DMS79 treated with DMSO at 0.1 percent for 48 hours (cell line): ENCODE results near the gene CTNNA3.

ENCODE experiments used
- DNase-seq: peaks from one replicate; lab custom pipeline; 2025; lab: John Stamatoyannopoulos, UW

Gene CTNNA3

DNA sequence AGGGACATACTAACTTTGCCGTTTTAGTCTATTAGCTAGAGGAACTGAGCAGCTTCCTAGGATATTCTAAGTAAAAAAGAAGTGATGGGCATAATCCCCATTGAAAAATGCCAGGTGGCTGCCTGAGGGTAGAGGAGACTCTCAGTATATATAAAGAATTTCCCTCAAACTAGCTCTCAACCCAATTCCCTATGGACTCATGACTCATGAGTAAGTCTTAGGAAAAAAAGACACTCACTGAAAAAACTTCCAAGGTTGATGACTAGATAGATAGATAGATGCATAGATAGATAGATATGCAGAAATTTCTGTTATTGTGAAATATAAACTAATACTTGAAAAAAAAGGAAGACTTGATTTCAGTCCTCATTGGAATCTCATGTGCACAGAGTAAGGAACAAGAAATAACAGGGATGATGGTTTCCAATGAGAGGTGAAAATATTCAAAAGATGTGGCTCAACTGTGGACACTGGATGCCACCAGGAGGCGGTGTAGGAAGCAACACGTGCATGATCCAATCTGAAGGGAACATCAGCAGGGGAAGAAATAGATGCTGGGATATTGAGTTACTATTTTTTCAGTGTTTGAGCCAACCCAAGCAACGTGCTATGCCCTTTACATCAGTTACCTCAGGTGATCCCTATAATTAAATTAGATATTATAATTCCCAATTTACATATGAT lies 1481.1 kb downstream of the CTNNA3 start:
- no peak for DNase-seq

DNA sequence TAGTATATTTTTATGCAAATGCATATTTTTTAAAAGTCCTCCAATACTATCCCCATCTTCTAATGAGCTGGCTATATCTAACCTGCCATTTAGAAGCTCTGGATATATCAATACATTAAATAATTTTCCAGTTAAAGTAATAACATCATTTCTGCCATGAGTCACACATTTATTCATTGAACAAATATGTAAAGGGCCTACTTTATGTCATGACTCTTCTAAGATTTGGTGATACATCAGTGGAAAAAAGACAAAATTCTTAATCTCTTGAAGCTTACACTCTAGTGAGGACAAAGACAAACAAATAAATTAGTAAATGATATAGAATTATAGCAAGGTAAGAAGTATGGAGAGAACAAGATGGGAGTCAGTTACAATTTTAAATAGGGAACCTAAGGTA lies 1487.0 kb downstream of the CTNNA3 start:
- DNase-seq, result no peak

DNA sequence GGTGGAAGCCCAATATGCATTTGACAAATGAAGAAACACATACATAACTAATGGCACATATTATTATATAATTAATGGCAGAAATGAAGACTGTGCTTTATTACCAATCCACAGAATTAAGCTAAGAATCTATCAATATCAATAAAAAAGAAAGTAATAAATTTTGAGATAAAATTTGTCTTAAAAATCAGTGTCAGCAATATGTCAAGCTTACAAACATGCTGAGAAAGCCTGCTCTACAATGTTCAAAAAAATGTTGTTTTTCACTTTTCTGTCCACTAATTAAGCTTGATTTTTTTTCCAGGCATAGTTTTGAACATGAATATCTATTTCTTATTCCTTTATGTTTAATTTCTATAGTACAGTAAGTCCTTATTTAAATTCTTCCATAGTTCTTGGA lies 1491.2 kb downstream of the CTNNA3 start:
- DNase-seq, result no peak

DNA sequence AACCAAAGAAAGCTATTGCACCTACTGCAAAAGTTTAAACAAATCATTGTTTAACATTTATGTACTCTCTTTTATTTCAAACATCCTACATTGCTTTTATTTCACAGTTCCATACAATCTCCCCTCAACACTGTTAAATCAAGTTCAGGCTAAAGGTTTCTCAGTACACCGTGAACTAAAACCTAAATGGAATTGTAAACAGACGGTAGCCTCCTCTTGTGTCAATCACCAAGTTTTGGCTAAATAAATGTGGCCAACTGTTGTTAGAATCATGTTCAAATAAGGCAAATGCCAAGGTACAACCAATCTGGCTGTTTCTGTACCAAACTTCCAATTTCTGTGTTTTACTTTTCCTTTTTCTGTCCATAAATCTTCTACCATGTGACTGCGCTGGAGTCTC lies 1493.9 kb downstream of the CTNNA3 start:
- no peak for DNase-seq

DNA sequence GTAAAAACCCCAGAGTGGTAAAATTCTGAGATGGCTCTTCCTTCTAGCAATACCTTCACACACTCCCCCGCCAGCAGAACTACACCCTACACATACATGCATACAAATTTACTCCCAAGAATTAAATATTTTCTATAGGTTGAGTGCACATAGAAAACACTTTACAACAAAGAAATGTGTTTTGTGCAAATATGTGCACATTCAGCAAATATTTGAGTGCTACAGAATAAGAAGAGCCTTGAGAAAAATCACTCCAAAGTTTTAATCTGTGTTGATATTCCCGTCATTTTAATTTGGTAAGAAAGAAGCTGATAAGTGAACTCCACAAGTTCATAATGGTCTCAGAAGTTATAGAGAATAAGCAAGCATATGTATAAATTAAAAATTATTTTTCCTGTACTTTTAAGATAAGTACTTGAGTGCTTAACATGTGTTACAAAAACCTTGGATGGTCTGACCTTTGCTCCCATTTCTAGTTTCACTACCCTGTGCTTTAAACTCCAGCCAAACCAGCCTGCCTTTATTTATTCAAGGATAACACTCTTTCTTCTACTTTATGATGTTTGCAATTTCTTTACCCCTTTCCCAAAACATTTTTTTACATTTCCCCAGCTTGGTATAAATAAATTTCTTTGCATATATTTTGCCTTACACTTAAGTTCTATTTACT lies 1503.7 kb downstream of the CTNNA3 start:
- DNase-seq, result no peak

DNA sequence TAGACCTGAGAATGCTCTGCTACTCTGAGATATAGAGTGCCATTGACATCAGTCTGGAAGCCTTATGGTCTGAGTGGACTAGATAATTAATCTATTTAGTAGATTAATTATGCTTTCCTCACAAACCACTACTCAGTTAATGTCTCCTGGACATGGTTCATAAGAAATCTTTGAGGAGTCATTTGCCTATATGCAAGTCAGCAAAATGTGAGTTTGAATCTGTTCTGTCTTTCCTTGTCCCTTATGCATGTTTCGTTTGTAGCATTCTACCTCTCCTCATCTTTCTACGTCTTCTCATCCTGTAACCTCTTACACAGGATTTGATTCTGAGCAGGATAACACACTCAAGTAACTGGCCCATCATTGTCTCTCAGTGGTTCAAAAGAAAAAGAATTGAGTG lies 1505.6 kb downstream of the CTNNA3 start:
- no peak for DNase-seq

DNA sequence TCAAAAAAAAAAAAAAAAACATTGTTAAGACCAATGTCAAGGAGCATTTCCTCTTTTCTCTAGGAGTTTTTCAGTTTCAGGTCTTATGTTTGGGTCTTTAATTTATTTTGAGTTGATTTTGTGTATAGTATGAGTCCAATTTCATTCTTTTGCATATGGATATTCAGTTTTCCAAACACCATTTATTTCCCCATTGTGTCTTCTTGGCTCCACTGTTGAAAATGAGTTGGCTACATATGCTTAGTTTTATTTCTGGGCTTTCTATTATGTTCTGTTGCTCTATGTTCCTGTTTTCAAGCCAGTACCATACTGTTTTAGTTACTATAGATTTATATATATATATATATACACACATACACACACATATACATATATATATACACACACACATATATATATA lies 1506.7 kb downstream of the CTNNA3 start:
- no peak for DNase-seq

DNA sequence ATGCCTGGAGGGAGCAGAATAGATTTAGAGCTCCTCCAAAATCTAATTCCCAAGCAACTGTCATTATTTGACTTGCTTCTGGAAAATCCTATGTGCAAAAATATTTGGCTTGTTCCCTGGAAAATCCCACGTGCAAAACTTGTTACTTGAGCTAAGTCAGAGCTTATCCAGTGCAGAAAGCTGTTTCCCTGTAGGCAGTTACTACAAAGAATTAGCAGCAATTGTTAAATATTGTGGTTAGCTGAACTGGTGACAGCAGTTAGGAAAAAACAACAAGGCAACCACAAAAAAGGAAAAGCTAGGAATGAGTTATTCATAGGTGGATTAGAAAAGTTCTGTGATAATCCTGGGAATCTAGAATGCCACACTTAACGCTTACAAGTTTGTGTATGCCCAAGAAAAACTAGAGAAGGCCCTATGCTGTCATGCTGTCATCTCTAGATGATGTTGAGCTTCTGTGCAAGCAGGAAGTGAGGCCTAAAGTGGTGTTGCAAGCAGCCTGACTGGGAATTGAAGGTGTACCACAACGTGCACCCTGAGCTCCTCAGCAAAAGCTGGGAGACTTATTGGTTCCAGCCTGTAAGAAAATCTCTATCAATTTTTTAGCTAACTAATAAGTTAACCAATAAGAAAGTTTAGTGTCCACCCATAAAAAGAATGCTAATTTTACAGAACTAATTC lies 1508.8 kb downstream of the CTNNA3 start:
- no peak for DNase-seq

DNA sequence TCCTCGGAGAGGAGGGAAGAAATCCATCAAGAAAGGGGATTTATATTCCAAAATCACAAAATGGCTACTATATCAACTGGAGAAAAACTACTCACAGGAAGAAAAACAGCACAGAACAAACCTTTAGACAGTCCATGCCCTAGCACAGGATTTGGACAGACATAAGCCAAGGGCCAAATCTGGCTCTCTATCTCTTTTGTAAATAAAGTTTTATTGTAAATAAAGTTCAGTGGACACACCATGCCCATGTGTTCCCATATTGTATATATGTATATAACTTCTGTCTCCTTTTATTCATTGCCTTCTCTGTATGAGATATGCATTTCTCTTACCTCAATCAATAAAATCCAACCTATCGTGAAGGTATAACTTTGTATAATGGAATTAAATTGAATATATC lies 1513.0 kb downstream of the CTNNA3 start:
- DNase-seq, result no peak

DNA sequence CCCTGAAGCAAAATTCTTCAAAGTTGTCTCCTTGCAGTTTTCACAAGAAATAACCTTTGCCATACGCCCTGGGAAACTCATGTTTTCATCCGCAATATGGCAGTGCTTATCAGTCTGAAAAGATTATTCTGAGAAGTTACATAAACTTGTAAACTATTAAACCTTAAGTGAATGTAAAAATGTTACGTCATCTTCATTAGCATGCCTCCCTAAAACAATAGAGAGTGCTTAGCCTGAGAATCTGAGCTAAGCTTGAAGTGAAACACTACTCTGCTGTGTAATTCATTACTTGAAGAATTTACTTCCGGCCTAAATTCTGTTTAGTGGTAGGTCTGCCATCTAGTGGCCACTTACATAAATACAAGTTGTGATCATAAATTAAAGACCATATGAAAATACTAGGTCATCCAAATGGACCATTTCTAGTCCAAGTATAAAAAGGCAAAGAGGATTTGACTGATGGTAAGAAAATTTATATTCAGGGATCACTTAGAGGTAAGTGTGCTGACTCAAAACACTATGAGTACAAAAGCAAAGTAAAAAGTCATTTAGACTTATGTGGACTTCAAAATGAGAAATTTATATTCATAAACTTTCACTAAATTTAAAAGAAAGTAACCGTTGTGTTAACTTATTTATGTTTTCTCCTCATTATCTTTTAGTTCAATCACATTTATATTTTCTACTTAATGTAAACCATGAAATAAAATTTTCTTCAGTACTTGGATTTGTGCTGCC lies 1515.2 kb downstream of the CTNNA3 start:
- no peak for DNase-seq

DNA sequence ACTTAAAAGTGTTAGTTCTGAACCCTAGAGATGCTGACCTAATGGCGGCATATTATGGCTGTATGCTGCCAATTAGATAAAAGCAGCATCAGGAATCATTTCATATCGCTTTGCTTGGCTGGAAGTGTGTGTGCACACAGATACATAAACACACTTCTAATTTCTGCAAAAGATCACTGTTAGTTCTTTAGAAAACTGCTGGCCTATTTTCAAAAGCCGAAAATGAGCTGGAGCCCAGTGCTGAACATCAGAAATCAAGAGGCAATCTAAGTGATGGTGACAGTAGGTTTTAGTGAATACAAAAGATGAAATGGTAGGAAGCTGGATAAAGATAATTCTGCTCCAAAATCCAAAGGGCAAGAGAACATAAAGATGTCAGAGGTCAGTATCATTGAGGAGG lies 1516.0 kb downstream of the CTNNA3 start:
- no peak for DNase-seq

DNA sequence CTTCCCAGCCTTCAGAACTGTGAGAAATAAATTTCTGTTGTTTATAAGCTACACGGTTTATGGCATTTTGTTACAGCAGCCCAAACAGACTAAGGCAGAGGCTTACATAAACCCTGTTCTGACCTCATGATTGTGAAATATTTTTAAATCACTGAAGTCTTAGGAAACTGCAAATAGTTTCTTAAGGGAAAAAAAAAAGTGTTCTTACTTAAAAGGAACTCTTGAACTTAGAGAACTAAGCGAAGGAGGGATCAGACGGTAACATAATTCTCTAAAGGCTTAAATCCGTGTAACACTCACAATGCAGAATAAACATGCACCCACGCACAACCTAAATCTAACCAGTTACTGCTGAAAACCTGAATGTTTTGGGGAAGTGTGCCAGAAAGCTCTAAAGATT lies 1519.2 kb downstream of the CTNNA3 start:
- DNase-seq, result no peak

DNA sequence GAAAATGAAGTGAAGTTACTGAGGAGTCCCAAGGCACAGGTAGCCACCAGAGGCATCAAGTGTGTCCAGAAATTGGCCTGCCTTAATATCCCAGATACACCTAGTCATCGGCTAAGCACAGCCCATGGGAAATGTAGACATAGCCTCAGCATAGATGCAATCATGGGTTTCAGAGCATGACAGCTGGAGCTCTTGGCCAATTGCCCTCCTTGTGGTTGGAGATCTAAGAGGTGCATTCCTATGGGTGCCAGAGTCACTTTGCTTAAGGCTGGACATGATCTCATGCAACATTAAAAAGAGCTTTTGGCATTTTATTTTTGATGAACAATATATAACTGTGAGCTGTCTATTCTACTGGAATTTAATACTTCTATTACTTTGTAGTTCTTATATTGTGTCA lies 1528.2 kb downstream of the CTNNA3 start:
- DNase-seq, result no peak

DNA sequence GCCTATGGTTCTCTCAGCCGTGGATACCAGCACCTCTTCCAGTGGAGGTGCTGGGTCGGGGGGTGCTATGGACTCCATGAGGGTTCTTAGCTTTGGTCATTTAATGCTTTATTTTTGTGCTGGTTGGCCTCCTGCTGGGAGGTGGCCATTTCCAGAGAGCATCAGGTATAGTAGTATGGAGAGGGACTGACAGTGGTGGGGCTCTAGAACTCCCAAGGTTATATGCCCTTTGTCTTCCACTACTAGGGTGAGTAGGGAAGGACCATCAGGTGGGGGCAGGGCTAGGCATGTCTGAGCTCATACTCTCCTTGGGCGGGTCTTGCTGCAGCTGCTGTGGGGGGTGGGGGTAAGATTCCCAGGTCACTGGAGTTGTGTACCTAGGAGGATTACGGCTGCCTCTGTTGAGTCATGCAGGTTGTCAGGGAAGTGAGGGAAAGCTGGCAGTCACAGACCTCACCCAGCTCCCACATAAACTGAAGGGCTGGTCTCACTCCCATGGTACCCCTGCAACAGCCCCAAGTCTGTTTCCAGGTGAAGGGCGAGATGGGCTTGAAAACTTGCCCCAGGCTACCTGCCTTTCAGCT lies 1533.3 kb downstream of the CTNNA3 start:
- no peak for DNase-seq

DNA sequence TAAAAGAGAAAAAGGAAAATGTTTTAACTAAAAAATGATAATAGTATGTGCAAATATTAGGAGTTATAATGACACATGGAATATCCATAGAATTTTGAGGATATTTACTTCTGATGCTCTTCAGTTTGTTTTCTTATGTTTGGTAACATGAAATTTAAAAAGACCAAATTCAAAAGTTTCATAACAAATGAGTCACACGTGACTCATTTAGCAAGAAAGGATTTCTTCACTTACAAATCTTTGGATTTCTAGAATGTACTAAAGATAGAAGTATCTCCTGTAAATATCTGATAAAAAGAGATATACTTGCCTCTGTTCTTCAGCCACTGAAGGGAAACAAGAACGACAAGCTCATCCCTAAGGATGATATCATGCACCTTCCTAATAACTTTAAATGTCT lies 1544.6 kb downstream of the CTNNA3 start:
- no peak for DNase-seq

DNA sequence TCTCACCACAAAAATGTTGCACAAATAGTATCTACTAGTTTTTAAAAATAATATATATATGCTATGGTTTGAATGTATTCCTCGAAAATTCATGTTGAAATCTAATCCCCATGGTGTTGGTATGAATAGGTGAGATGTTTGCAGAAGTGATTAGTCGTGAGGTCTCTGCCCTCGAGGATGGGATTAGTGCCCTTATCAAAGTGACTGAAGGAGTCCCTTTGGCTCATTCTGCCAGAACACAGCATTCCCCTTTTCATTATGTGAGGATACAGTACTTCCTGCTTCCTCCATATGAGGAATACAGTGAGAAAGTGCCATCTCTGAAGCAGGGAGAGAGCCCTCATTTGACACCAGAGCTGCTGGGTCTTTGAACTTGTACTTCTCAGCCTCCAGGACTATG lies 1547.7 kb downstream of the CTNNA3 start:
- DNase-seq, result no peak

DNA sequence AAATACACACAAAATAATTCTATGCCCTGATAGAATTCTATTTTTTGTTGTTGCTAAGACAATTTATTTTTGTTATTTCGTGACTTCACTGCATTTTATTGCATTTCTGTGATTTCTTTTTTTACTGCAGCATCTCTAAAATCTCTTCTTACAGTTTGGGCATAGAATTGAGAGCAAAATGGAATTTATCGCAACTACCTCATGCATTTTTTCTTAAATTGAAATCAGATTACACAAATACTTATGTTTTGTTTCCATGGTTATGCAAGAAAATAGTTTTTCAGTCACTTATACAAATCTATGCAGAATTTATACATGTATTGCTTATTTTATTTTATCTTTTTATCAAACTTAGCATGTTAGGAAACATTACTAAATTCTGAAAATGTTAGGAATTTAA lies 1552.0 kb downstream of the CTNNA3 start:
- DNase-seq, result no peak

DNA sequence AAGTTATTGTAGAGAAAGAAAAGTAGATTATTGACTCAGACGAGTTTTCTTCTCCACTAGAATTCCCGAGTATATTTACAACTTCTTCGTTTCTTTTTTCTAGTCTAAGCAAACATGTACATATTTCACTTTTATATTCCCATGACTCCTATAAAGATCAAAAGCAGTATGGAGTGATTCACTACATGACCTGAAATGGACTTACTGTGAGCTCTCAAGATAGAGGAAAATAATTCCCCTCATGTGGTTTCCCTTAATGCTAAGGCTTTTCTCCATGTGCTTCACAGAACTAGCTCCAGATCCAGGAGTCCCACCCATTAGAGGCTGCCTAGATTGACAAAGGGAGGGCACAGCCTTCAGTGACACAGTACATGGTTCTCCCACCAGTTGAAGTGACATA lies 1593.2 kb downstream of the CTNNA3 start:
- no peak for DNase-seq

DNA sequence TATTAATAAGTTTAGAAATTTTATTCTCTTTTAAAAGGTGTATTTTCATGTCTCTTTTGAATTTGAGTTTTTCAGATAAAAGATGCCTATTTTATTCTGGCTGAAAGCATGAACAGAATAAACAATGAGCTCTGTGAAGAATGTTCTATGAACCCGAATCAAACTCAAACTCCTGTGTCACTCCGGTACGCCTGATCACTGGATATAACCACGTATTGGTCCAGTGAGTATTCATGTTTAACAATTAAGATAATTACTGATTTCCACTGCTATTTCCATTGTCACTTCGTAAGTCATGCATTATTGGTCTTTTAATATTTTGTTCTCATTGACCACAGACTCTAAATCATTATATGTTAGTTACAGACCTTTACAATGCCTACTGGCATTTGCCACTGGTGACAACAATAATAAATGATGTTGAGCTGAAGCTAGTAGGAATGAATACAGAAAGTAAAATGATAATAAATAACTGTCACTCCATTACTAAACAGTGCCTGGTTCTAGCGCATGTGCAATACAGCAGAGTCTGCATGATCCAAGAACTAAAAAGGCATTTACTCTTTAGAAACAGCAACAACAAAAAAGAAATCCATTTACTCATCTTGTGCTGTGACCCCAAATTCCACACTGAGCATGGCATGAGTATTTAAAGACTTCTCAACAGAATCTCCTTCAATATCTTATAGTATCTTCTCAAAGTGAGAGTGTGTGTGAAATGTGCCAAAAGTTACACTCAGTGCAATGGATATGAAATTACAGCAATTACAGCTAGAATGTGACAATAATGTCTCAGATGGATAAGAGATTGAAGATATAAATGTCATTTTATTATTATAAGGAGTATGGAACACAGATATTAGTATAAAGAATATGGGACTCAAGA lies 1597.2 kb downstream of the CTNNA3 start:
- no peak for DNase-seq

DNA sequence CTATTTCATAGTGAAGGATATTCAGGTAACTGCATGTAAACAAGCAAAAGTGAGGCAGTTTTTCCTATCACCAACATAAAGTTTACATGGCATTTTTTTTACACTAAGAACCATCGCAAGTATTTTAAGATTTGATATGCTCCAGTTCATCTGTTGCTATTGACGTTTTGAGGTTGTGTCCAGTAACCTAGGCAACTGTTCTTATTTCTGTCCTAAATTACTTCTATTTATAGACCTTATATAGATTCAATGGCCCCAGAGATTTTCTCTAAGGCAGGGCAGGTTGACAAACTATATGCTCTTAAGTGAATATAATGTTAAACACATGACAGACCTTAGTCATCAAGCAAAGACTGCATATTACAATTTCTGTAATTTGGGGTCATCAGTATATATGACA lies 1600.4 kb downstream of the CTNNA3 start:
- DNase-seq, result no peak

DNA sequence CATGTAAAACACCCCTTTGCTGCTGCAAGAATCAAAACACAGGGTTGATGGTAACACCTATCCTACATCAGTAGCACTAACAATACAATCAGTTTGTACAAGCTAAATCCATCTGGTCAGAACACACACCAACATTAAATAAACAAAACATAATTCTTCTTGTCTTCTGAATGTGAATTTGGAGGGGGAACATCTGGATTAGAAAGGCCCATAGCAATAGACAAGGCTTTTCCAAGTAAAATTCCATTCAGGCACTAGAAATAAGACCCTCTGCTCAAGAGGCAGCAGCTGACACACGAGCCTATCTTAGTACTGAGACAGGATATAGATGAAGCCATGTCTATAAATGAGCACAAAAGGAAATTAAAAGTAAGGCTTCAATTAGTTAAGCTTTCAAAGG lies 1610.1 kb downstream of the CTNNA3 start:
- no peak for DNase-seq
